Liver (tissue), 9 donors: Measurements from ENCODE around the gene SLC25A39. TPM values are rescaled to one million over a fixed set of nuclear protein-coding genes. Genes with fewer than 3 reads are reported as not detected.

ENCODE experiments used
- DNase-seq: peaks from one replicate; pipeline ENCODE4 v3.0.0-alpha.2; 2017; ENCODE audit warnings: low spot score
- H3K27ac ChIP-seq, 2 donors: one replicate each; pipeline ENCODE4 v1.7.0; 2013; ENCODE audit warnings: inconsistent platforms in 2 of 2, low read length in 2 of 2, control low read depth in 1 of 2, low read depth in 1 of 2, mild to moderate bottlenecking in 1 of 2
- H3K27me3 ChIP-seq, 4 donors: one replicate each; pipeline versions ENCODE4 v1.6.1 to v1.7.0; 2013; ENCODE audit warnings: low read length in 3 of 4, inconsistent platforms in 1 of 4, mild to moderate bottlenecking in 1 of 4, moderate library complexity in 1 of 4; ENCODE audit not compliant: control insufficient read depth in 4 of 4, insufficient read depth in 4 of 4
- H3K36me3 ChIP-seq, 4 donors: one replicate each; pipeline versions ENCODE4 v1.6.1 to v1.7.0; 2013; ENCODE audit warnings: low read length in 3 of 4, mild to moderate bottlenecking in 3 of 4, low read depth in 1 of 4, moderate library complexity in 1 of 4; ENCODE audit not compliant: control insufficient read depth in 4 of 4, insufficient read depth in 3 of 4
- H3K4me1 ChIP-seq, 4 donors: one replicate each; pipeline versions ENCODE4 v1.6.1 to v1.7.0; 2013; ENCODE audit warnings: low read length in 3 of 4, mild to moderate bottlenecking in 3 of 4, moderate library complexity in 1 of 4; ENCODE audit not compliant: control insufficient read depth in 4 of 4, insufficient read depth in 4 of 4
- H3K4me3 ChIP-seq, 3 donors: one replicate each; pipeline versions ENCODE4 v1.6.1 to v1.7.0; 2013; ENCODE audit warnings: low read length in 3 of 3, control low read depth in 1 of 3, low read depth in 1 of 3, mild to moderate bottlenecking in 1 of 3
- H3K9ac ChIP-seq, 2 donors: one replicate each; pipeline ENCODE4 v1.7.0; 2013; ENCODE audit warnings: low read length in 2 of 2, mild to moderate bottlenecking in 2 of 2, moderate library complexity in 2 of 2, control low read depth in 1 of 2, low read depth in 1 of 2
- H3K9me3 ChIP-seq, 4 donors: one replicate each; pipeline versions ENCODE4 v1.6.1 to v1.7.0; 2013; ENCODE audit warnings: low read length in 3 of 4; ENCODE audit not compliant: control insufficient read depth in 4 of 4
- EGR1 ChIP-seq, 2 donors: IDR thresholded peaks; 2 replicates each; pipeline ENCODE4 v1.6.1; 2016 to 2018; ENCODE audit warnings: antibody characterized with exemption in 2 of 2, low read depth in 2 of 2
- FOXA1 ChIP-seq: IDR thresholded peaks from 2 replicates; pipeline ENCODE4 v1.6.1; 2016; ENCODE audit warnings: antibody characterized with exemption
- FOXA2 ChIP-seq: IDR thresholded peaks from 2 replicates; pipeline ENCODE4 v1.6.1; 2016; ENCODE audit warnings: antibody characterized with exemption
- HNF4A ChIP-seq, 2 donors: conservative IDR thresholded peaks; 2 replicates each; pipeline ENCODE4 v1.6.1; 2016; ENCODE audit warnings: antibody characterized with exemption in 2 of 2, mild to moderate bottlenecking in 2 of 2
- HNF4G ChIP-seq: IDR thresholded peaks from 2 replicates; pipeline ENCODE4 v1.6.1; 2016; ENCODE audit warnings: antibody characterized with exemption
- JUND ChIP-seq, 2 donors: IDR thresholded peaks; 2 replicates each; pipeline ENCODE4 v1.6.1; 2016; ENCODE audit warnings: antibody characterized with exemption in 2 of 2
- NR2F2 ChIP-seq: IDR thresholded peaks from 2 replicates; pipeline ENCODE4 v1.6.1; 2016; ENCODE audit warnings: antibody characterized with exemption
- RAD21 ChIP-seq, 2 donors: IDR thresholded peaks; 2 replicates each; pipeline ENCODE4 v1.6.1; 2016; ENCODE audit warnings: antibody characterized with exemption in 2 of 2, mild to moderate bottlenecking in 2 of 2
- RXRA ChIP-seq, 2 donors: IDR thresholded peaks; 2 replicates each; pipeline ENCODE4 v1.6.1; 2017 to 2018; ENCODE audit warnings: antibody characterized with exemption in 2 of 2, mild to moderate bottlenecking in 1 of 2
- TAF1 ChIP-seq: conservative IDR thresholded peaks from 2 replicates; pipeline ENCODE4 v1.6.1; 2016; ENCODE audit warnings: antibody characterized with exemption, mild to moderate bottlenecking
- WGBS: extraction: QIAGEN DNeasy Blood & Tissue Kit; methylation state at CpG from one replicate; pipeline ENCODE4 v1.1.7; 2013; 5-methylcytosine and 5-hydroxymethylcytosine counted together
- polyA plus RNA-seq, 2 donors: library from polyadenylated mRNA; stranded (reverse) in 1 of 2; unstranded in 1 of 2; fragments of 200-250 nt in 1 of 2; fragments of >200 nt in 1 of 2; fragmentation: Nextera tagmentation in 1 of 2; extraction: Ambion mirVana in 1 of 2; gene quantifications; one replicate each; pipeline versions ENCODE4 v1.2.1 to v1.2.3, GENCODE V29; 2013 to 2015
- total RNA-seq, 2 donors: library from RNA; depleted of rRNA; stranded (reverse); fragments of >200 nt; gene quantifications; one replicate each; pipeline ENCODE4 v1.2.3, GENCODE V29; 2014
- TF ChIP-seq, protein P1 (sequence below): fragments of 150-350 bp; IDR thresholded peaks from 2 replicates; pipeline ENCODE4 v1.5.1; 2017; ENCODE audit warnings: improper control_type of control experiment, low read depth, low read length; ENCODE audit not compliant: missing input control
- TF ChIP-seq, protein P2 (sequence below): IDR thresholded peaks from 2 replicates; pipeline ENCODE4 v1.6.1; 2016; ENCODE audit warnings: antibody characterized with exemption, mild to moderate bottlenecking
- TF ChIP-seq, protein P3 (sequence below): IDR thresholded peaks from 2 replicates; pipeline ENCODE4 v1.6.1; 2016; ENCODE audit warnings: antibody characterized with exemption
- TF ChIP-seq, protein P4 (sequence below): IDR thresholded peaks from 2 replicates; pipeline ENCODE4 v1.6.1; 2016; ENCODE audit warnings: antibody characterized with exemption
- TF ChIP-seq, protein P5 (sequence below): IDR thresholded peaks from 2 replicates; pipeline ENCODE4 v1.6.1; 2016; ENCODE audit warnings: antibody characterized with exemption
- donor health status: healthy.
- donor health status: healthy.
- donor health status: healthy.
- donor health status: healthy.
- donor health status: healthy.

The SLC25A39 gene
- total and polyA plus RNA-seq, 4 donors = 62.0 to 395 (median 83.8) TPM

DNA sequence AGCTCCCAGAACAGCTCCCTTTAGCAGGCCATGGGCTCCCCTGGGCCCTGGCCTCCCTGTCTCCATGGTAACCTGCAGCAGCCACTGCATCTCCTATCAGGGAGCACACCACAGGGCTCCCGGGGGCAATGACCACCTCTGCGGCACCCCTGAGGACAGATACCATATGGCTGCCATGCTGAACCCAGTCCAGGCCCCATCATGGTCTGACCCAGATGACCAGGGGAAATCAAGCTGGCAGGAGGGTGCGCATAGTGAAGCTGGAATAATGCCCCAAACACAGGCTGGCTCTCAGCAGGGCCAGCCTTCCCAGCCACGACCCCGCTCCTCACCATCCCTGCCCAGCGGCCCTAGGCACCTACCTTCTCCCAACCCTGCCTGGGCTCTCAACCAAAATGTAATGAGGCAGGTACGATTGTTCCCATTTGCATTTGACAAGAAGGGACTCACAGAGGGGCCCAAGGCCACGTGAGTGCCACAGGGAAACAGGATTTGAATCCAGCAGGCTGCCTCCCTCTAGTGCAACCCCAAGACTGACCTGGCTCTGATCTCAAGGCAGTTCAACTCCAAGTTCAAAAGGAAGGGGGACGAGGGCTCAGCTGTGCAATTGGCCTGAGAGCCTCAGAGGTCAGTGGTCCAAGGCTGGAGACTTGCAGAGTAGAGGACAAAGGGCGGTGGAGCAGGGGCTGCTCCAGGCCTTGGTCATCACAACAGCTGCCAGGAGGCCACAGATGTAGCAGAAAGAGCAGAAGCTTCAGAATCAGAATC is 13.8 kb downstream of the SLC25A39 start:
- Histone ChIP-seq H3K27ac (no peak overlapping the region), H3K9me3 (no peaks in the 10 kb centered on the region), H3K27me3 (peaks cover 0 to 9% (median 5%) of the 10 kb centered on the region in 4 donors), H3K36me3 (no peaks in the 10 kb centered on the region), H3K4me3 (no peak overlapping the region), H3K9ac (no peak overlapping the region), H3K4me1 (peaks cover 5 to 15% (median 12%) of the 10 kb centered on the region in 4 donors)
- DNase-seq = no peak
- 84% methylated on average over 10 of the region's 10 CpGs for WGBS
- TF ChIP-seq JUND (IDR thresholded peaks at IDR 0.05) (no peak), RXRA (IDR thresholded peaks at IDR 0.05) (no peak), EGR1 (IDR thresholded peaks at IDR 0.05; ENCODE audit: low read depth in 2 of 2) (no peak), FOXA1 (no peak), NR2F2 (no peak), HNF4G (no peak), FOXA2 (no peak), HNF4A (conservative IDR thresholded peaks at IDR 0.05) (no peak)
- TF ChIP-seq, protein P1, sequence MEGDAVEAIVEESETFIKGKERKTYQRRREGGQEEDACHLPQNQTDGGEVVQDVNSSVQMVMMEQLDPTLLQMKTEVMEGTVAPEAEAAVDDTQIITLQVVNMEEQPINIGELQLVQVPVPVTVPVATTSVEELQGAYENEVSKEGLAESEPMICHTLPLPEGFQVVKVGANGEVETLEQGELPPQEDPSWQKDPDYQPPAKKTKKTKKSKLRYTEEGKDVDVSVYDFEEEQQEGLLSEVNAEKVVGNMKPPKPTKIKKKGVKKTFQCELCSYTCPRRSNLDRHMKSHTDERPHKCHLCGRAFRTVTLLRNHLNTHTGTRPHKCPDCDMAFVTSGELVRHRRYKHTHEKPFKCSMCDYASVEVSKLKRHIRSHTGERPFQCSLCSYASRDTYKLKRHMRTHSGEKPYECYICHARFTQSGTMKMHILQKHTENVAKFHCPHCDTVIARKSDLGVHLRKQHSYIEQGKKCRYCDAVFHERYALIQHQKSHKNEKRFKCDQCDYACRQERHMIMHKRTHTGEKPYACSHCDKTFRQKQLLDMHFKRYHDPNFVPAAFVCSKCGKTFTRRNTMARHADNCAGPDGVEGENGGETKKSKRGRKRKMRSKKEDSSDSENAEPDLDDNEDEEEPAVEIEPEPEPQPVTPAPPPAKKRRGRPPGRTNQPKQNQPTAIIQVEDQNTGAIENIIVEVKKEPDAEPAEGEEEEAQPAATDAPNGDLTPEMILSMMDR = no peak
- TF ChIP-seq, protein P2, sequence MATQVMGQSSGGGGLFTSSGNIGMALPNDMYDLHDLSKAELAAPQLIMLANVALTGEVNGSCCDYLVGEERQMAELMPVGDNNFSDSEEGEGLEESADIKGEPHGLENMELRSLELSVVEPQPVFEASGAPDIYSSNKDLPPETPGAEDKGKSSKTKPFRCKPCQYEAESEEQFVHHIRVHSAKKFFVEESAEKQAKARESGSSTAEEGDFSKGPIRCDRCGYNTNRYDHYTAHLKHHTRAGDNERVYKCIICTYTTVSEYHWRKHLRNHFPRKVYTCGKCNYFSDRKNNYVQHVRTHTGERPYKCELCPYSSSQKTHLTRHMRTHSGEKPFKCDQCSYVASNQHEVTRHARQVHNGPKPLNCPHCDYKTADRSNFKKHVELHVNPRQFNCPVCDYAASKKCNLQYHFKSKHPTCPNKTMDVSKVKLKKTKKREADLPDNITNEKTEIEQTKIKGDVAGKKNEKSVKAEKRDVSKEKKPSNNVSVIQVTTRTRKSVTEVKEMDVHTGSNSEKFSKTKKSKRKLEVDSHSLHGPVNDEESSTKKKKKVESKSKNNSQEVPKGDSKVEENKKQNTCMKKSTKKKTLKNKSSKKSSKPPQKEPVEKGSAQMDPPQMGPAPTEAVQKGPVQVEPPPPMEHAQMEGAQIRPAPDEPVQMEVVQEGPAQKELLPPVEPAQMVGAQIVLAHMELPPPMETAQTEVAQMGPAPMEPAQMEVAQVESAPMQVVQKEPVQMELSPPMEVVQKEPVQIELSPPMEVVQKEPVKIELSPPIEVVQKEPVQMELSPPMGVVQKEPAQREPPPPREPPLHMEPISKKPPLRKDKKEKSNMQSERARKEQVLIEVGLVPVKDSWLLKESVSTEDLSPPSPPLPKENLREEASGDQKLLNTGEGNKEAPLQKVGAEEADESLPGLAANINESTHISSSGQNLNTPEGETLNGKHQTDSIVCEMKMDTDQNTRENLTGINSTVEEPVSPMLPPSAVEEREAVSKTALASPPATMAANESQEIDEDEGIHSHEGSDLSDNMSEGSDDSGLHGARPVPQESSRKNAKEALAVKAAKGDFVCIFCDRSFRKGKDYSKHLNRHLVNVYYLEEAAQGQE = no peak
- TF ChIP-seq, protein P3, sequence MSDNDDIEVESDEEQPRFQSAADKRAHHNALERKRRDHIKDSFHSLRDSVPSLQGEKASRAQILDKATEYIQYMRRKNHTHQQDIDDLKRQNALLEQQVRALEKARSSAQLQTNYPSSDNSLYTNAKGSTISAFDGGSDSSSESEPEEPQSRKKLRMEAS = no peak
- TF ChIP-seq, protein P4, sequence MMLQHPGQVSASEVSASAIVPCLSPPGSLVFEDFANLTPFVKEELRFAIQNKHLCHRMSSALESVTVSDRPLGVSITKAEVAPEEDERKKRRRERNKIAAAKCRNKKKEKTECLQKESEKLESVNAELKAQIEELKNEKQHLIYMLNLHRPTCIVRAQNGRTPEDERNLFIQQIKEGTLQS = no peak

DNA sequence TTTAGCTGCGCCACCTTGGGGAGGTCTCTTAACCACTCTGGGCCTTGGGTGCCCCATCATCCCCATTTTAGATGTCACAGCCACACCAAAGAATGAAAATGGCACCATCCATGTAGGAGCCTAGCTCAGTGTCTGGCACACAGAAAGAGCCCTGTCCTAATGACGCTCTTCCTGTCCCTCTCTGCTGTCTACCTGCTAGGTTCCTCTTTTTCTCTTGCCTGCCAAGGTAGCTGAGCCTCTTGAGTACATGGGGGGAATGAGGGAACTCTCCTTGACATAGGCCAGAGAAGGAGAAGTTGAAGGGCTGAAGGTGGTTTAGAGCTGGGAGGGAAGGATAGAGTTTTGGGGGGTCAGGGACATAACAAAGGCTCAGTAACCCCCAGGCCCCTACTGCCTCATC is 14.4 kb downstream of the SLC25A39 start:
- Histone ChIP-seq H3K9me3 (no peaks in the 10 kb centered on the region), H3K36me3 (no peaks in the 10 kb centered on the region), H3K27me3 (peaks cover 0 to 9% (median 3%) of the 10 kb centered on the region in 4 donors), H3K4me3 (no peak overlapping the region), H3K9ac (no peak overlapping the region), H3K4me1 (peaks cover 5 to 15% (median 12%) of the 10 kb centered on the region in 4 donors), H3K27ac (no peak overlapping the region)
- no peak for DNase-seq
- WGBS = 94% methylated on average over 2 of the region's 2 CpGs
- TF ChIP-seq, protein P1 = no peak
- TF ChIP-seq TAF1 (no peak), HNF4A (conservative IDR thresholded peaks at IDR 0.05) (no peak), EGR1 (IDR thresholded peaks at IDR 0.05; ENCODE audit: low read depth in 2 of 2) (no peak), RXRA (IDR thresholded peaks at IDR 0.05) (no peak), JUND (IDR thresholded peaks at IDR 0.05) (no peak), RAD21 (IDR thresholded peaks at IDR 0.05) (no peak), HNF4G (no peak), FOXA1 (no peak)
- TF ChIP-seq, protein P5, sequence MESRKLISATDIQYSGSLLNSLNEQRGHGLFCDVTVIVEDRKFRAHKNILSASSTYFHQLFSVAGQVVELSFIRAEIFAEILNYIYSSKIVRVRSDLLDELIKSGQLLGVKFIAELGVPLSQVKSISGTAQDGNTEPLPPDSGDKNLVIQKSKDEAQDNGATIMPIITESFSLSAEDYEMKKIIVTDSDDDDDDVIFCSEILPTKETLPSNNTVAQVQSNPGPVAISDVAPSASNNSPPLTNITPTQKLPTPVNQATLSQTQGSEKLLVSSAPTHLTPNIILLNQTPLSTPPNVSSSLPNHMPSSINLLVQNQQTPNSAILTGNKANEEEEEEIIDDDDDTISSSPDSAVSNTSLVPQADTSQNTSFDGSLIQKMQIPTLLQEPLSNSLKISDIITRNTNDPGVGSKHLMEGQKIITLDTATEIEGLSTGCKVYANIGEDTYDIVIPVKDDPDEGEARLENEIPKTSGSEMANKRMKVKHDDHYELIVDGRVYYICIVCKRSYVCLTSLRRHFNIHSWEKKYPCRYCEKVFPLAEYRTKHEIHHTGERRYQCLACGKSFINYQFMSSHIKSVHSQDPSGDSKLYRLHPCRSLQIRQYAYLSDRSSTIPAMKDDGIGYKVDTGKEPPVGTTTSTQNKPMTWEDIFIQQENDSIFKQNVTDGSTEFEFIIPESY = no peak
- TF ChIP-seq, protein P3 = no peak
